NCI-H146 treated with DMSO at 0.1 percent for 48 hours (cell line): Measurements from ENCODE around the gene KRTAP5-9.
"Not testable (repeated sequence)": the region's sequence is repeated elsewhere in the genome, so short reads cannot be mapped to it uniquely, and the experiment has no call there.

Source experiments
- DNase-seq: peaks from one replicate; lab custom pipeline; 2025; ENCODE audit not compliant: unreplicated experiment; lab: John Stamatoyannopoulos, UW

The KRTAP5-9 gene

DNA sequence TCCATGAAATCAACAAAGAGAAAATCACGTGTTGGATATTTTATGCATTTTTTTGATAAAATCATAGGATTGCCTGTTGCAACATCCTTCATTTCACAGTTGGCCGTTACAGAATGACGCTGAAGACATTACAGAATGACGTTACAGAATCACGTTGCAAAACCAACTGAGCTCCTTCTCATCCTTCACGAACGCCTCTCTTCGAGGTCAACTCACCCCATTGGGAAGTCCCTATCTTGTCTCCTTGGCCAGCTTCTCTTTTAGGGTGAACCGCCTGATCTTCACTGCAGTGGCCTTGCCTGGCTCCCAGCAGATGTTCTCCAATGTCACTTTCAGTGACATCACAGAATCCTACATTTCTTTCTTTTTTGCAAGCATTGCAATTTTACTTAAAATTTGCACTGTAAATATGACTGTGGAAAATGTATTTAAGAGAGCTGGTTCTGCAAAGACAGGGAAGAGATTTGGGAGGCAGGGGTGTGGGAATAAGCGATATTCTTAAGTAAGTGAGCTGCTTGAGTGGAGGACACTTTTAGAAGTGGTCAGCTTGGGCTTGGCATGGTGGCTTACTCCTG, 16.1 kb upstream of the KRTAP5-9 start:
- no peak for DNase-seq

DNA sequence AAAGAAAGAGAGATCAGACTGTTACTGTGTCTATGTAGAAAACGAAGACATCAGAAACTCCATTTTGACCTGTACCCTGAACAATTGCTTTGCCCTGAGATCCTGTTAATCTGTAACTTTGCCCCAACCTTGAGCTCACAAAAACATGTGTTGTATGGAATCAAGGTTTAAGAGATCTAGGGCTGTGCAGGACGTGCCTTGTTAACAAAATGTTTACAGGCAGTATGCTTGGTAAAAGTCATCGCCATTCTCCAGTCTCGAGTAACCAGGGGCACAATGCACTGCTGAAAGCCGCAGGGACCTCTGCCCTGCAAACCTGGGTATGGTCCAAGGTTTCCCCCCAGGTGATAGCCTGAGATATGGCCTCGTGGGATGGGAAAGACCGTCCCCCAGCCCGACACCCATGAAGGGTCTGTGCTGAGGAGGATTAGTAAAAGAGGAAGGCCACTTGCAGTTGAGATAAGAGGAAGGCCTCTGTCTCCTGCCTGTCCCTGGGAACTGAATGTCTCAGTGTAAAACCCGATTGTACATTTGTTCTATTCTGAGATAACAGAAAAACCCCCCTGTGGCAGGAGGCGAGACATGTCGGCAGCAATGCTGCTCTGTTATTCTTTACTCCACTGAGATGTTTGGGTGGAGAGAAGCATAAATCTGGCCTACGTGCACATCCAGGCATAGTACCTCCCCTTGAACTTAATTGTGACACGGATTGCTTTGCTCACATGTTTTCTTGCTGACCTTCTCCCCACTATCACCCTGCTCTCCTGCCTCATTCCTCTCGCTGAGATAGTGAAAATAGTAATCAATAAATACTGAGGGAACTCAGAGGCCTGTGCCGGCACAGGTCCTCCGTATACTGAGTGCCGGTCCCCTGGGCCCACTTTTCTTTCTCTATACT, 13.3 kb upstream of the KRTAP5-9 start:
- DNase-seq: not testable (repeated sequence)

DNA sequence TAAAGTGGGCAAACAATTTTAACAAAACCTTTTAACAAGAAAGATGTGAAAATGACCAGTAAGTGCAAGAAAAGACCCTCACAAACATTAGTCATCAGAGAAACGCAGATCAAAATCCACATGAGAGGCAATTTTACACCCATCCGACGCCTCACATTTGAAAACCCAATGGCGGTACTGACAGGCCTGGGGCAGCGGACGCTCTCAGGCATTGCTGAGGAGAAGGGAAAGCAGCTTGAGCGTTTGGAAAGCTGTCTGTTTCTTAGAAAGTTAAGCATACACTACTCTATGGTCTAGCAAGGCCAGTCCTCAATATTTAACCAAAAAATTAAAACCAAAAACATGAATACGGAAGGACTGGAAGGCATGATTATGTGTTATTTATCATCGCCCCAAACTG, 12.4 kb upstream of the KRTAP5-9 start:
- DNase-seq: no peak

DNA sequence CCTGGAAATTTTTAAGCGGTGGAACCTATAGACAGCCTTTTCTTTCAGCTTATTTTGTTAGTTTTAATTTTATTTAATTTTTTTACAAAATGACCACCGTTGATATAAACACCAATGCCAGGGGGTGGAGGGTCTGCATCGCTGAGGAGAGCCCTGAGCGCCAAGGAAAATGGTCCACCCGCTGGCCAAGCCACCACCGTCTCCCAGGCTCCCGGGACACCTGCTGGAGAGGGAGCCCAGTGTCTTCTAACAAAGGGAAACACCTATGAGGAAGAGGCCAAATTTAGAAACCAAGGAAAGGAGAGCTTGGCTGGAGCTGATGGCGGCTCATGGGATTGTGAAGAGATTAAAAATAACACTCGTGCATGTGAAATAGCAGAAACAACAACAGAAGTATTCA, 10.7 kb upstream of the KRTAP5-9 start:
- DNase-seq: no peak

DNA sequence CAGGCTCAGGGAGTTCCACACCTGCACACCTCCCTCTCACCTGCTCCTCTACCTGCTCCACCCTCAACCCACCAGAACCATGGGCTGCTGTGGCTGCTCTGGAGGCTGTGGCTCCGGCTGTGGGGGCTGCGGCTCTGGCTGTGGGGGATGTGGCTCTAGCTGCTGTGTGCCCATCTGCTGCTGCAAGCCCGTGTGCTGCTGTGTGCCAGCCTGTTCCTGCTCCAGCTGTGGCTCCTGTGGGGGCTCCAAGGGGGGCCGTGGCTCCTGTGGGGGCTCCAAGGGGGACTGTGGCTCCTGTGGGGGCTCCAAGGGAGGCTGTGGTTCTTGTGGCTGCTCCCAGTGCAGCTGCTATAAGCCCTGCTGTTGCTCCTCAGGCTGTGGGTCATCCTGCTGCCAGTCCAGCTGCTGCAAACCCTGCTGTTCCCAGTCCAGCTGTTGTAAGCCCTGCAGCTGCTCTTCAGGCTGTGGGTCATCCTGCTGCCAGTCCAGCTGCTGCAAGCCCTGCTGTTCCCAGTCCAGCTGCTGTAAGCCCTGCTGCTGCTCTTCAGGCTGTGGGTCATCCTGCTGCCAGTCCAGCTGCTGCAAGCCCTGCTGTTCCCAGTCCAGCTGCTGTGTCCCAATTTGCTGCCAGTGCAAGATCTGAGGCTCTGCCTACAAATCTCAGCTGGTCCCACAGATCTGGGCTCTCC, 10.1 kb upstream of the KRTAP5-9 start, which contains the start of gene KRTAP5-8:
TSS of gene KRTAP5-8 (plus strand) at position 49 of the 689 bp plus-strand sequence. CDS start at position 80, 31 bp downstream.
- not testable (repeated sequence) for DNase-seq

DNA sequence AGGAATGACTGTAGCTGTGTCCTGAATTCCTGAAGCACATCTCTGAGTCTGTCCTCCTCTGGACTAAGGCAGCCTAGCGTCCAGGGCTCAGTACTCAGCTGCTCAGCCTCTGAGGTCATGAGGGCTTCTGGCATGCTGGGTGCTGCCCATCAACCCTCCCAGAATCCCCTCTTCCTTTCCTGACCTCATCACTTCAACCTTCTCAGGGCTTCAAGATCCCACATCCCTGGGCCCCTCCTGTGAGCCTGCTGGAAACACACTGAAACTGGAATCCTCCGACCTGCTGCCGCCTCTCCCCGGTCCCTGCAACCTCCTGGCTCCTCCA, 9.6 kb upstream of the KRTAP5-9 start:
- no peak for DNase-seq

DNA sequence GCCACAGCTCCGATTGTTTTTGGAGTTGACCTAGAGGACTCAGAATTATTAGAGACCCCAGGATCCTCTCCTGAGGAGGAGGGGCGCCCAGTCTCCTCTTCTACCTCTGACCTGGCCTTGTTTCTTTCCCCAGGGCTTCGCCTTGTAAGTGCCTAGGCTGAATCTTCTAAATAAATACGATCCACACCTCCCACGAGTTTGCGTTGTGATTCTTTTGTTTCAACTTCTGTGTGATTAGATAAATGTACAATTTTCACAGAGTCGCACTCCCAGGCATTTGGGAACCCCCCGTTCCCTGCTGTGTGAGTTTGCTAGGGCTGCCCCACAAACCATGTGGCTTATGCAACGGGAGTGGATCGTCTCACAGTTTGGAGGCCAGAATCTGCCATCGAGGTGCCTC, 9.2 kb upstream of the KRTAP5-9 start:
- DNase-seq: no peak

DNA sequence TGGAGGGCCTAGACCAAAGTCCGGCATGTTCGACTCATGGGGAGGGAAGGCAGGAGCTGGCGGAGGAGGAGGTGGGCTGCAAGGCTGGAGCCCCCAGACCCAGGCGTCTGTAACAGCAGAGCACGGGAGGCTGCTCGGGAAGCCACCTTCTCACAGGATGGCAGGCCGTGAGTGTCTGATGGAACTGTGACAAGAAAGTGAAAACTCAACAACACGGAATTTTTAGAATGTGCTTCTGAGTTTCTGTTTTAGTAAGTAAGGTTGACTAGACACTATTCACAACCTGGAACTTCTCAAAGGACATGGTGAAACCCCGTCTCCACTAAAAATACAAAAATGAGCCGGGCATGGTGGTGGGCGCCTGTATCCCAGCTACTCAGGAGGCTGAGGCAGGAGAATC, 8.2 kb upstream of the KRTAP5-9 start:
- DNase-seq: not testable (repeated sequence)

DNA sequence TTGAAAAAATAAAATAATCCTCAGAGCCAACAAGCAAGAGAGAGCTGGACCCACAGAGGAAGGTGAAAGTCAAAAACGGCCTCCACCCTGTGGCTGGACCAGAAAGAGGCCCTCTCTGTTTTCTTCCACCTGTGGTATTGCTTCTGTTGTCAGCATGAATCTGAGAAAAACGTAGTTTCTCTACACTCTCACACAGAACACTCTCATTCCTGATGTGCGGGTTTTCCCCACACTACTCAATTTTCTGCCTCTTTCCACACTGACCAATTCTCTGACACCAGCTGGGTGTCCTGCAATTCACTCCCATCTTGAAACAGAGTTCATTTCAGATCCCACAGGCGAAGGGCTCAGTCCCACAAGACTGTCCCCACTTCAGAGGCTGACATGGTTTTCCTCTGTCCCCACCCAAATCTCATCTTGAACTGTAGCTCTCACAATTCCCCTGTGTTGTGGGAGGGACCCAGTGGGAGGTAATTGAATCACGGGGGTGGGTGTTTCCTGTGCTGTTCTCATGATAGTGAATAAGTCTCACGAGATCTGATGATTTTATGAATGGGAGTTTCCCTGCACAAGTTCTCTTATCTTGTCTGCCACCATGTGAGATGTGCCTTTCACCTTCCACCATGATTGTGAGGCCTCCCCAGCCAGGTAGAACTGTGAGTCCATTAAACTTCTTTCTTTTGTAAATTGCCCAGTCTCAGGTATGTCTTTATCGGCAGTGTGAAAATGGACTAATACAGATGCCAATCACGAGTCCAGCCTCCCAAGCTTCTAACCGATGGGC, 7.5 kb upstream of the KRTAP5-9 start:
- DNase-seq: not testable (repeated sequence)

DNA sequence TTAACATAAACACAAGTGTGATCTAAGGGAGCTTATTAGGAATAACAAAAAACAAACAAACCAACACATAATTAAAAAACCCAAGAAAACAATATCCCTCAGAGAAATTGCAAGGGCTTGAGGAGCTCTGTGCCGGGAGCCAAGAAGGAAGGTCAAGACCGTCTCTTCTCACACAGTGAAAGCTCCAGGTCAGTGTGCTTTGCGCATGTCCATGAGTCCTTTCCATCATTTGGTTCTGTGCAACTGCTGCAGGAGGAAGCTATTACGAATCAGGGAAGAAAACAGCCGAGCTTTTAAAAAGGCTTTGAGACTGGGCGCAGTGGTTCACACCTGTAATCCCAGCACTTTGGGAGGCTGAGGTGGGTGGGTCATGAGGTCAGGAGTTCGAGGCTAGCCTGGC, 5.8 kb upstream of the KRTAP5-9 start:
- no peak for DNase-seq

DNA sequence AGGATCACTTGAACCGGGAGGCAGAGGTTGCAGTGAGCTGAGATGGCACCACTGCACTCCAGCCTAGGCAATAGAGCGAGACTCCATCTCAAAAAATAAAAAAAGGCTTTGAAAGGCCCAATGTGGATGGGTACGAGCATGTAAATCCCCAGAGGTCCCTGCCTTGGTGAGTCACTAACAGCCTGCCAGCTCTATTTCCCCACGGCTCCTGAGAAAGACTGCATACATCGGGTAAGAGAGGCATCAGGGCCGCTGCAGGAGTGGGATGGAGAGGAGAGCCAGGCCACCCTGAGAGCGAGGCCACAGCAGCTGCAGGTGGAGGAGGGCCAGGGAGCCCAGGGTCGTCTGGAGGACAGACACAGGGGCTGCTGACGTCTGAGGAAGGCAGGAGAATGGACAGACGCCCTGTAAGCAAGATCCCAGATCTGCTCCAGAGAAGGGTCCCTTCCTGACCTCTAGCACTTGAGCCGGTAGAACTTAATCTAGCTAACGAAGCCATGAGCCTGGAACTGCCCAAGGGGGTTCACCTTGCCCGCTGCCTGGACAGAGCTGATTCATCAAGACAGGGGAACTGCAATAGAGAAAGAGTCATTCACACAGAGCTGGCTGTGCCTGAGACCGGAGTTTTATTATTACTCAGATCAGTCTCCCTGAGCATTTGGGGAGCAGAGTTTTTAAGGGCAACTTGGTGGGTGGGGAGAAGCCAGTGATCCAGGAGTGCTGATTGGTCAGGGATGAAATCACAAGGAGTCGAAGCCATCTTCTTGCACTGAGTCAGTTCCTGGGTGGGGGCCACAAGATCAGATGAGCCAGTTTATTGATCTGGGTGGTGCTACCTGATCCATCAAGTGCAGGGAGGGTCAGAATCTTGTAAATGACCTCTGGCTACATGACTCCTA, 5.1 kb upstream of the KRTAP5-9 start:
- DNase-seq: no peak

DNA sequence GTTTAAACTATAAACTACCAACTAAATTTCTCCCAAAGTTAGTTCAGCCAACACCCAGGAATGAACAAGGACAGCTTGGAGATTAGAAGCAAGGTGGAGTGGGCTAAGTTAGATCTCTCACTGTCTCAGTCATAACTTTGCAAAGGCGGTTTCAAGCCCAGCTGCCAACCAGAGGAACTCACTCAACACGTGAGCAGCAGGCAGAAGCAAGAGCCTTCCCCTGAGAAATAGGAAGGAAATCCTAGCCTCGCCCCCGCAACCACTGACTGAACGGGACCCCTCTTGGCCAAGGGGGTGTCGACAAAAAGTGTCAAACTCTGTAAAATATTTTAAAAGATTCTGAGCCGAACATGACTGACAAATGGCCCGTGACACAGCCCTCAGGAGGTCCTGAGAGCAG, 4.4 kb upstream of the KRTAP5-9 start:
- DNase-seq: no peak

DNA sequence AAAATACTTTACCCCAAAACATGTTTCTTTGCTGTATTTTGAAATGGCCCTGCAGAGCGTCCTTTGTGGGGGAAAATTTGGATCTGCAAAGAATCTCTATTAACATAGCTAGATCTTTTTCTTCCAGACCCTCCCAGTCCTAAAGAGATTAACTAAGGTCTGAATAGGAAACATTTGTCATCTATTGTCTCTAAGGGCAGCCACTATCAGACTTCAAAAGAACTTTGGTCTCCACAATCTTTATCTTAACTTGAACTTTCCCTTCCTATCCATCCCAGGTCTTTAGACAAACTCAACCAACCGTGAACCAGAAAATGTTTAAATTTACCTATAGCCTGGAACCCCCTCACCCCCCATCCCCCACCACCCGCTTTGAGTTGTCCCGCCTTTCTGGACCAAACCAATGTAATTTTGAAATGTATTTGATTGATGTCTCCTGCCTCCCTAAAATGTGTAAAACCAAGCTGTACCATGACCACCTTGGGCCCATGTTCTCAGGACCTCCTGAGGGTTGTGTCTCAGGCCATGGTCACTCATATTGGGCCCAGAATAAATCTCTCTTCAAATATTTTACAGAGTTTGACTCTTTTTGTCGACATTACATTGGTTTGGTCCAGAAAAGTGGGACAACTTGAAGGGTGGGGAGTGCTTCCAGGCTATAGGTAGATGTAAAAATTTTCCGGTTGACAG, 3.5 kb upstream of the KRTAP5-9 start:
- DNase-seq: no peak

DNA sequence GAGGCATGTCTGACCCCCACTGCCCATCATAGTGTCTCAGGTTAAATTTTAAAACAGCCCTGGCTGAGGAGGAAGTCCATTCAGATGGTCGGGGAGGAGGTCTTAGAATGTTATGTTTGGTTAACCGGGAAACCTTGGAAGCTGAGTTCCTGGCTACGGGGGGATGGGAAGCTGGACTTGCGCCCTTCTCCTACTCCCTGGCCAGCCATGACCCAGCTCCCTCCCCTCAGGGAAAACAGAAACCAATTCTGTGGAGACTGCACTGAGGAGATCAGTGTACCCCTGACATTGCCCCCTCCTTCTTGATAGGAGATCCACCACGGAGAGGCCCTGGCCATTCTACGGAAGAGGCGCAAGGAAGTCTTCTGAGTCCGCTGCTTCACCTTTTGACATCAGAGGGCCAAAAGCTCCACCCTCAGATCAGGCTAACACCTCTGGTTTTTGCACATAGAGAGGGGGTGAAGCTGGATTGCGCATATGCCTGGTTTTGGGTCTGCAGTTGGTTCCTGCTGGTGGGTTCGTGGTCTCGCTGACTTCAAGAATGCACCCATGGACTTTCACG, 2.7 kb upstream of the KRTAP5-9 start:
- DNase-seq: no peak

DNA sequence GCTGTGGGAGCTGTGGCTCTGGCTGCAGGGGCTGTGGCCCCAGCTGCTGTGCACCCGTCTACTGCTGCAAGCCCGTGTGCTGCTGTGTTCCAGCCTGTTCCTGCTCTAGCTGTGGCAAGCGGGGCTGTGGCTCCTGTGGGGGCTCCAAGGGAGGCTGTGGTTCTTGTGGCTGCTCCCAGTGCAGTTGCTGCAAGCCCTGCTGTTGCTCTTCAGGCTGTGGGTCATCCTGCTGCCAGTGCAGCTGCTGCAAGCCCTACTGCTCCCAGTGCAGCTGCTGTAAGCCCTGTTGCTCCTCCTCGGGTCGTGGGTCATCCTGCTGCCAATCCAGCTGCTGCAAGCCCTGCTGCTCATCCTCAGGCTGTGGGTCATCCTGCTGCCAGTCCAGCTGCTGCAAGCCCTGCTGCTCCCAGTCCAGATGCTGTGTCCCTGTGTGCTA, 514 bp downstream of the KRTAP5-9 start:
- DNase-seq: no peak

DNA sequence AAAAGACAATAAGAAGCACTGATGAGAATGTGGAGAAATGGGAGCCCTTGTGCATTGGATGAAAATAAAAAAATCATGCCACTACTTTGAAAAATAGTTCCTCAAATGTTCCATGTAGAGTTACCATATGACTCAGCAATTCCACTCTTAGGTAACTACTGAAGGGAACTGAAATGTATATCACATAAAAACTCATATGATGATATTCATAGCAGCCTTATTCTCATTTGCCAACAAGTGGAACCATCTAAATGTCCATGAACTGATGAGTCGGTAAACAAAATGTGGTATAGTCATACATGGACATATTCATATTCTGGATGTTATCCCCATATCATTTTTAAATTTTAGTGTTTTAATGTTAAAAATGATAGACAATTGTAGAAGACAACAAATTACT, 3.5 kb downstream of the KRTAP5-9 start:
- DNase-seq: no peak

DNA sequence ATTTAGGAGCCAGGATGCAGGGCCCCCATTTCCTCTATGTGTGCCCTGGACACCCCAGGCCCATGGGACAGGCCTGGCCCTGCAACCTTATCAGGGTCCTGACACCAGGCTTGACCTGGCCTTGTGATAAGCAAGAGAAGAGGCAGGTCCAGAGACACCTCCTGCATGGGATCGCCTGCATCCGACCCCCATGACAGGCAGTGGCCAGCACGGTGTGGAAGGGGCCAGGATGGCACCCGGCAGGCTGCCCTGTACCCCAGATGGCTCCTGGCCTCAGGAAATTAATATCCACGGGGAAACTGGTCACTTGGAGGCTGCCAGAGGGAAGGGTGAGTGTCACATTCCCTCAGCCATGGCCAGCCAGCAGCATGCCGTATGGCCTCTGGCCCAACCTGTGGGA, 6.8 kb downstream of the KRTAP5-9 start:
- no peak for DNase-seq

DNA sequence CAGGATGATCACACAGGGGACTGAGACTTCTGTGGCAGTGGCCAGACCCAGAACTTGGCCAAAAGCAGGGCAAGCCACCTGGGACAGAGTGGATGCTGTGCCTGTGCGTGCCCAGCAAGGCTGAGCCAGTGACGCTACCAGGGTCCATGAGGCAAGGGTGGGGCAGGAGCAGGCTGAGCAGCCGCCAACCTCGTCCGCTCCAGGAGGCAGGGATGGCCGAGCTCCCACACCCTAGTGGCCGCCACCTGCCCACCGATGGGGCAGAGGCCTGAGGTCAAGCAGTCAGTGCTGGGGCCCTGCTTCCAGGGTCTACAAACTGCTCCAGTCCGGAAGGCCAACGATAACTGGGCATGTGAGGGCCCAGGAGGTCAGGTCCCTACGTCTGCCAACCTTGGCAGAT, 7.3 kb downstream of the KRTAP5-9 start:
- DNase-seq: no peak

DNA sequence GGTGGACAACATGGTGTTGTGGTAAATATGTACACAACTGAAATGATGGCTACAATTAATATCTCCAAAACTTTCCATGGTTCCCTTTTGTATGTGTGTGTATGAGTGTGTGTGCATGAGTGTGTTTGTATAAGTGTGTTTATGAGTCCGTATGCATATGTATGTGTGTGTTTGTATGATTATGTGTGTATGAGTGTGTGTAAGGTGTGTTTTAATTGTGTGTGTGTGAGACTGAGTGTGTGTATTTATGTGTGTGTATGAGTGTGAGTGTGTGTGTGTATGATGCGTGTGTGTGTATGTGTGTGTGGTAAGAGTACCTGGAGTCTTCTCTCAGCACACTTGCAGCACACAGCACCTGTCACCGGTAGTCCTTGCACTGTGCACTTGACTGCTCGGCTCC, 7.8 kb downstream of the KRTAP5-9 start:
- DNase-seq: no peak
